Peyer's patch (tissue), 4 donors: Measurements from ENCODE around the gene MICA.

ENCODE experiments used
- POLR2A ChIP-seq, 2 donors: fragments of 450-650 bp; IDR thresholded peaks; one replicate each; pipeline ENCODE4 v1.5.1; 2017; ENCODE audit warnings: antibody characterized with exemption in 2 of 2, mild to moderate bottlenecking in 2 of 2, moderate library complexity in 2 of 2
- TF ChIP-seq, protein P1 (sequence below), 6 experiments: fragments of 450-650 bp in 4 of 6; fragments of 200-600 bp in 2 of 6; sonication (generic) in 1 of 6; IDR thresholded peaks; one replicate each; pipeline ENCODE4 v1.5.1; 2017 to 2019; ENCODE audit warnings: antibody characterized with exemption in 6 of 6, mild to moderate bottlenecking in 3 of 6, moderate library complexity in 1 of 6

DNA sequence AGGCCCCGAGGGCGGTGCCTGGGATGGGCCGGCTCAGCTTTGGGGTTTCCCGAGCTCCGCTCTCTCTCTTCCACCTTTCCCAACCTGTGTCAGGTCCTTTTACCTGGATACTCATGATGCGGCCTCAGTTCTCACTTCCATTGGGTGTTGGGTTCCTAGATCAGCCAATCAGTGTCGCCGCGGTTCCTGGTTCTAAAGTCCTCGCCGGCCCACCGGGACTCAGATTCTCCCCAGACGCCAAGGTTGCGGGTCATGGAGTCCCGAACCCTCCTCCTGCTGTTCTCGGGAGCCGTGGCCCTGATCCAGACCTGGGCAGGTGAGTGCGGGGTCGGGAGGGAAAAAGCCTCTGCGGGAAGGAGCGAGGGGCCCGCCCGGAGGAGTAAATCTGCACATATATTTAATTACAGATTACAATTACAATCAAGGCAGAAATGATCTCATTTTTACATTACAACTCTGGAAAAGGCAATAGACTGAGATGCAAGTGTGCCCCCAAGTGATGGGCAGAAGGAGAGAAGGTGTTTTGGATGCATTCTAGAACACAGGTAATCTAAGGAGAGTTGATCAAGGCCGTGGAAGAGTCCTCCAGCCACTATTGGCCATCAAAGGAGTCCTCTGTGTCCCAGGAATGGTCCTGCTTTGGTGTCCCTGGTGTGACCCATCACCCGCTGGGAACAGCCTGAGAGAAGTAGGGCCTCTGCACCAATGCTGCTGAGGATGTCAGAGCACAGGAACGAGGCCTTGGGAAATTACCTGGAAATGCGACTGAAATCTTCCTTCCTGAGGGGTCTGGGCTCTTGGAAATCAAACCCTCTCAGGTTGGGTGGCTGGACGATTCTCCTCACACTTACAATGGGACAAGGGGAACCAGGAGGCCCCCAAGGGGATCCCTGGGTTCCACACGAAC, 59.8 kb downstream of the MICA start:
- TF ChIP-seq, protein P1, sequence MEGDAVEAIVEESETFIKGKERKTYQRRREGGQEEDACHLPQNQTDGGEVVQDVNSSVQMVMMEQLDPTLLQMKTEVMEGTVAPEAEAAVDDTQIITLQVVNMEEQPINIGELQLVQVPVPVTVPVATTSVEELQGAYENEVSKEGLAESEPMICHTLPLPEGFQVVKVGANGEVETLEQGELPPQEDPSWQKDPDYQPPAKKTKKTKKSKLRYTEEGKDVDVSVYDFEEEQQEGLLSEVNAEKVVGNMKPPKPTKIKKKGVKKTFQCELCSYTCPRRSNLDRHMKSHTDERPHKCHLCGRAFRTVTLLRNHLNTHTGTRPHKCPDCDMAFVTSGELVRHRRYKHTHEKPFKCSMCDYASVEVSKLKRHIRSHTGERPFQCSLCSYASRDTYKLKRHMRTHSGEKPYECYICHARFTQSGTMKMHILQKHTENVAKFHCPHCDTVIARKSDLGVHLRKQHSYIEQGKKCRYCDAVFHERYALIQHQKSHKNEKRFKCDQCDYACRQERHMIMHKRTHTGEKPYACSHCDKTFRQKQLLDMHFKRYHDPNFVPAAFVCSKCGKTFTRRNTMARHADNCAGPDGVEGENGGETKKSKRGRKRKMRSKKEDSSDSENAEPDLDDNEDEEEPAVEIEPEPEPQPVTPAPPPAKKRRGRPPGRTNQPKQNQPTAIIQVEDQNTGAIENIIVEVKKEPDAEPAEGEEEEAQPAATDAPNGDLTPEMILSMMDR (IDR thresholded peaks at IDR 0.05): no peak
- peak; percentile 89 to 95 for TF ChIP-seq POLR2A (IDR thresholded peaks at IDR 0.05)
